ENCODE results near the gene GTF2H4.
"Not testable (repeated sequence)": the region's sequence is repeated elsewhere in the genome, so short reads cannot be mapped to it uniquely, and the experiment has no call there.

GTF2H4 gene

GRCh38 chr6:30915591-30915946, 7.6 kb downstream of the GTF2H4 start:
- Mint-ChIP-seq H3K9me3 (no peaks in the 10 kb centered on the region), H3K4me3 (peak overlapping the region; percentile 86), H3K36me3 (ENCODE audit: low read depth) (peaks cover 52% of the 10 kb centered on the region), H3K27me3 (ENCODE audit: low read depth, poor library complexity) (peaks cover 2% of the 10 kb centered on the region), H3K27ac (peak overlapping the region; percentile 52), H3K4me1 (peaks cover 43% of the 10 kb centered on the region)
- peak; percentile 25 for DNase-seq
- TF ChIP-seq CTCF (IDR thresholded peaks at IDR 0.05), result peak; percentile 49

- peaks cover 43% of the 10 kb centered on the region for H3K4me1 Mint-ChIP-seq
- no peaks in the 10 kb centered on the region for H3K9me3 Mint-ChIP-seq
- H3K27ac Mint-ChIP-seq, result peak overlapping the region; percentile 30
- peaks cover under 1% of the 10 kb centered on the region for H3K27me3 Mint-ChIP-seq (ENCODE audit: low read depth, poor library complexity)
- TF ChIP-seq CTCF (IDR thresholded peaks at IDR 0.05), result no peak
- no peak for DNase-seq
- no peak overlapping the region for H3K4me3 Mint-ChIP-seq
- H3K36me3 Mint-ChIP-seq (ENCODE audit: low read depth), result peaks cover 38% of the 10 kb centered on the region
Measured at GRCh38 chr6:30917041-30917440, 9.0 kb downstream of the GTF2H4 start.

- Mint-ChIP-seq H3K4me1 (peaks cover 43% of the 10 kb centered on the region), H3K36me3 (ENCODE audit: low read depth) (peaks cover 38% of the 10 kb centered on the region), H3K27ac (no peak overlapping the region), H3K4me3 (no peak overlapping the region), H3K9me3 (no peaks in the 10 kb centered on the region), H3K27me3 (ENCODE audit: low read depth, poor library complexity) (no peaks in the 10 kb centered on the region)
- no peak for DNase-seq
- TF ChIP-seq CTCF (IDR thresholded peaks at IDR 0.05), result no peak
Measured at GRCh38 chr6:30917487-30917886, 9.5 kb downstream of the GTF2H4 start.

- TF ChIP-seq CTCF (IDR thresholded peaks at IDR 0.05), result no peak
- peaks cover 36% of the 10 kb centered on the region for H3K4me1 Mint-ChIP-seq
- H3K27ac Mint-ChIP-seq, result no peak overlapping the region
- no peak for DNase-seq
- no peak overlapping the region for H3K4me3 Mint-ChIP-seq
- H3K36me3 Mint-ChIP-seq (ENCODE audit: low read depth), result peaks cover 39% of the 10 kb centered on the region
- no peaks in the 10 kb centered on the region for H3K27me3 Mint-ChIP-seq (ENCODE audit: low read depth, poor library complexity)
- no peaks in the 10 kb centered on the region for H3K9me3 Mint-ChIP-seq
Measured at GRCh38 chr6:30918670-30919069, 10.7 kb downstream of the GTF2H4 start.

- no peak for DNase-seq
Measured at GRCh38 chr6:30922447-30922852, 14.4 kb downstream of the GTF2H4 start.

DNA sequence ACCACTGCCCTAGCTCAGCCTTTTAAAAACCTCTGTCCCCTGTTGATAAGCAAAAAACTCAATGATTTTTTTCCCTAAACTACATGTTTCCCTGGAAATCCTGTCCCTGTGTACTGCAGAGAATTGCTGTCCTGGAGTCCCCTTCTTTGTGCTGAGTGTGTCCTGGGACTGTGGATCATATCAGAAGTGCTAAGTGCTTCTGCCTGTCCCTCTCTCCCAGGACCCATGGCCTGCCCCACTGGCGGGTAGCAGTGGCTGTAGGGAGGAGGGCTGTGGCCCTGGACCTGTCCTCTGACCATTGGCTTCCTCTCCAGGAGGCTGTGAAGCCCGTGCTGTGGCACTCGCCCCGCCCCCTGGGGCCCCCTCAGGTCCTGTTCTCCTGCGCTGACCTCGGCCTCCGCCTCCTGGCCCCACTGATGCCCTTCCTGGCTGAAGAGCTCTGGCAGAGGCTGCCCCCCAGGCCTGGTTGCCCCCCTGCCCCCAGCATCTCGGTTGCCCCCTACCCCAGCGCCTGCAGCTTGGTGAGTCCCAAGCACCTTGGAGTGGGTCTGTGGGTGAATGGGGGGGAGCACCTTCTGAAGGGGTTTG, 16.1 kb downstream of the GTF2H4 start:
- Mint-ChIP-seq H3K36me3 (ENCODE audit: low read depth) (peaks cover 47% of the 10 kb centered on the region), H3K9me3 (peaks cover 13% of the 10 kb centered on the region)
- not testable (repeated sequence) for H3K4me3 Mint-ChIP-seq; H3K27ac Mint-ChIP-seq; H3K4me1 Mint-ChIP-seq; DNase-seq; H3K27me3 Mint-ChIP-seq (ENCODE audit: low read depth, poor library complexity)

More at GRCh38 chr6:30922447-30922852, 14.4 kb downstream of the GTF2H4 start:
- H3K4me3 Mint-ChIP-seq, result no peak overlapping the region
- peaks cover 9% of the 10 kb centered on the region for H3K4me1 Mint-ChIP-seq
- TF ChIP-seq CTCF (IDR thresholded peaks at IDR 0.05), result no peak
- no peaks in the 10 kb centered on the region for H3K27me3 Mint-ChIP-seq (ENCODE audit: low read depth, poor library complexity)
- H3K36me3 Mint-ChIP-seq (ENCODE audit: low read depth), result peaks cover 36% of the 10 kb centered on the region
- no peaks in the 10 kb centered on the region for H3K9me3 Mint-ChIP-seq
- no peak overlapping the region for H3K27ac Mint-ChIP-seq

All from nephron progenitor cell (in vitro differentiated cells).